Liver (tissue), 3 donors: ENCODE results near the gene ANKMY2.

ENCODE experiments used
- RAD21 ChIP-seq, 2 donors: IDR thresholded peaks; 2 replicates each; pipeline ENCODE4 v1.6.1; 2016; ENCODE audit warnings: antibody characterized with exemption in 2 of 2, mild to moderate bottlenecking in 2 of 2
- YY1 ChIP-seq: IDR thresholded peaks from 2 replicates; pipeline ENCODE4 v1.6.1; 2016; ENCODE audit warnings: antibody characterized with exemption, mild to moderate bottlenecking
- TF ChIP-seq, protein P1 (sequence below): fragments of 150-350 bp; IDR thresholded peaks from 2 replicates; pipeline ENCODE4 v1.5.1; 2017; ENCODE audit warnings: improper control_type of control experiment, low read depth, low read length; ENCODE audit not compliant: missing input control
- donor health status: healthy.
- donor health status: healthy.

GRCh38 chr7:16684935-16685334 is 39.4 kb upstream of the ANKMY2 start:
- TF ChIP-seq, protein P1, sequence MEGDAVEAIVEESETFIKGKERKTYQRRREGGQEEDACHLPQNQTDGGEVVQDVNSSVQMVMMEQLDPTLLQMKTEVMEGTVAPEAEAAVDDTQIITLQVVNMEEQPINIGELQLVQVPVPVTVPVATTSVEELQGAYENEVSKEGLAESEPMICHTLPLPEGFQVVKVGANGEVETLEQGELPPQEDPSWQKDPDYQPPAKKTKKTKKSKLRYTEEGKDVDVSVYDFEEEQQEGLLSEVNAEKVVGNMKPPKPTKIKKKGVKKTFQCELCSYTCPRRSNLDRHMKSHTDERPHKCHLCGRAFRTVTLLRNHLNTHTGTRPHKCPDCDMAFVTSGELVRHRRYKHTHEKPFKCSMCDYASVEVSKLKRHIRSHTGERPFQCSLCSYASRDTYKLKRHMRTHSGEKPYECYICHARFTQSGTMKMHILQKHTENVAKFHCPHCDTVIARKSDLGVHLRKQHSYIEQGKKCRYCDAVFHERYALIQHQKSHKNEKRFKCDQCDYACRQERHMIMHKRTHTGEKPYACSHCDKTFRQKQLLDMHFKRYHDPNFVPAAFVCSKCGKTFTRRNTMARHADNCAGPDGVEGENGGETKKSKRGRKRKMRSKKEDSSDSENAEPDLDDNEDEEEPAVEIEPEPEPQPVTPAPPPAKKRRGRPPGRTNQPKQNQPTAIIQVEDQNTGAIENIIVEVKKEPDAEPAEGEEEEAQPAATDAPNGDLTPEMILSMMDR = no peak
- TF ChIP-seq YY1 (no peak), RAD21 (IDR thresholded peaks at IDR 0.05) (no peak)
